ENCODE data around the gene KLHL11.
"Not testable (repeated sequence)": the region's sequence is repeated elsewhere in the genome, so short reads cannot be mapped to it uniquely, and the experiment has no call there.

Gene KLHL11

GRCh38 chr17:41888332-41888965, 23.2 kb upstream of the KLHL11 start:
- DNase-seq, result no peak

- DNase-seq, result no peak
These were observed 20.5 kb upstream of the KLHL11 start for GRCh38 chr17:41885733-41886132.

GRCh38 chr17:41882756-41883155, 17.5 kb upstream of the KLHL11 start:
- DNase-seq, result no peak

- no peak for DNase-seq
These were observed 14.9 kb upstream of the KLHL11 start for GRCh38 chr17:41880130-41880529.

- DNase-seq, result not testable (repeated sequence)
These were observed 9.1 kb upstream of the KLHL11 start for GRCh38 chr17:41874293-41874670.

GRCh38 chr17:41873559-41874292, 8.5 kb upstream of the KLHL11 start:
- DNase-seq, result no peak

GRCh38 chr17:41871789-41872188, 6.6 kb upstream of the KLHL11 start:
- no peak for DNase-seq

- no peak for DNase-seq
These were observed 5.4 kb upstream of the KLHL11 start for GRCh38 chr17:41870627-41871026.

GRCh38 chr17:41870097-41870496, 4.9 kb upstream of the KLHL11 start:
- no peak for DNase-seq

- DNase-seq, result no peak
These were observed 4.2 kb upstream of the KLHL11 start for GRCh38 chr17:41869426-41869825.

GRCh38 chr17:41868568-41868967, 3.3 kb upstream of the KLHL11 start:
- no peak for DNase-seq

GRCh38 chr17:41865596-41865893, 322 bp upstream of the KLHL11 start:
- no peak for DNase-seq

- DNase-seq, result no peak
These were observed 756 bp downstream of the KLHL11 start for GRCh38 chr17:41864498-41864835.

GRCh38 chr17:41863074-41863848, 2.0 kb downstream of the KLHL11 start:
- DNase-seq, result no peak

GRCh38 chr17:41860254-41860931, 4.8 kb downstream of the KLHL11 start:
- DNase-seq, result no peak

- not testable (repeated sequence) for DNase-seq
These were observed 13.8 kb downstream of the KLHL11 start for GRCh38 chr17:41851382-41851781.

- no peak for DNase-seq
These were observed 15.8 kb downstream of the KLHL11 start for GRCh38 chr17:41849251-41849990.

GRCh38 chr17:41848788-41849187, 16.4 kb downstream of the KLHL11 start:
- DNase-seq, result no peak

GRCh38 chr17:41844971-41845370, 20.3 kb downstream of the KLHL11 start:
- DNase-seq, result no peak

GRCh38 chr17:41840781-41841180, 24.4 kb downstream of the KLHL11 start:
- not testable (repeated sequence) for DNase-seq

- not testable (repeated sequence) for DNase-seq
These were observed 25.8 kb downstream of the KLHL11 start for GRCh38 chr17:41839448-41839847.

GRCh38 chr17:41837761-41838538, 27.3 kb downstream of the KLHL11 start, which contains the start of gene KLHL10:
Gene KLHL10, plus strand, starts transcription at chr17:41837825. Its CDS starts 108 bp downstream, at chr17:41837933.
- no peak for DNase-seq
